OCI-LY3 (cell line): ENCODE measurements around the gene ATG4C.

Source experiments
- H2AFZ ChIP-seq: fragments of 200-600, 300-600 bp; shearing (Covaris generic); 2 replicates; pipeline ENCODE4 v1.6.0; 2014; ENCODE audit warnings: antibody characterized with exemption, low read depth, low read length
- H3K27ac ChIP-seq: fragments of 200-600, 300-600 bp; sonication (generic); 2 replicates; pipeline ENCODE4 v1.5.1; 2014; ENCODE audit warnings: mild to moderate bottlenecking, low read length, moderate library complexity, mixed read lengths
- H3K27me3 ChIP-seq: fragments of 200-600, 300-600 bp; sonication (generic); 2 replicates; pipeline ENCODE4 v1.6.1; 2014; ENCODE audit warnings: low read depth, low read length, mixed read lengths
- H3K36me3 ChIP-seq: fragments of 200-600, 300-600 bp; sonication (generic); replicated peaks from 2 replicates; pipeline ENCODE3; 2014; ENCODE audit warnings: low read depth, low read length, mixed read lengths
- H3K4me1 ChIP-seq: fragments of 300-600, 200-600 bp; sonication (generic); 2 replicates; pipeline ENCODE4 v1.6.1; 2014; ENCODE audit warnings: low read length, mixed read lengths
- H3K4me2 ChIP-seq: fragments of 200-600, 300-600 bp; sonication (generic); 2 replicates; pipeline ENCODE4 v1.6.1; 2014; ENCODE audit warnings: low read length, mixed read lengths
- H3K4me3 ChIP-seq: fragments of 300-600, 200-600 bp; sonication (generic); 2 replicates; pipeline ENCODE4 v1.5.1; 2014; ENCODE audit warnings: antibody characterized with exemption, mild to moderate bottlenecking, low read length, moderate library complexity
- H3K79me2 ChIP-seq: fragments of 300-600, 200-600 bp; shearing (Covaris generic); 2 replicates; pipeline ENCODE4 v1.6.1; 2014; ENCODE audit warnings: mild to moderate bottlenecking, low read length, mixed read lengths
- H3K9ac ChIP-seq: fragments of 300-600, 200-600 bp; shearing (Covaris generic); 2 replicates; pipeline ENCODE4 v1.6.0; 2014; ENCODE audit warnings: mild to moderate bottlenecking, low read length, moderate library complexity
- H3K9me3 ChIP-seq: fragments of 200-600, 300-600 bp; shearing (Covaris generic); 2 replicates; pipeline ENCODE4 v1.6.1; 2014; ENCODE audit warnings: low read length, mixed read lengths; ENCODE audit not compliant: insufficient read depth
- H4K20me1 ChIP-seq: fragments of 200-600, 300-600 bp; sonication (generic); 2 replicates; pipeline ENCODE4 v1.6.1; 2016; ENCODE audit warnings: low read length, mixed read lengths; ENCODE audit not compliant: insufficient read depth
- EZH2phosphoT487 ChIP-seq: fragments of 200-600 bp; shearing (Covaris generic); IDR thresholded peaks from 2 replicates; pipeline ENCODE4 v1.6.1; 2018; ENCODE audit warnings: antibody characterized with exemption, mixed run types, low read depth
- TF ChIP-seq, protein P1 (sequence below): fragments of 200-600, 300-600 bp; sonication (generic); IDR thresholded peaks from 2 replicates; pipeline ENCODE4 v1.5.1; 2014; ENCODE audit warnings: antibody characterized with exemption, low read length, low read depth

Gene ATG4C

DNA sequence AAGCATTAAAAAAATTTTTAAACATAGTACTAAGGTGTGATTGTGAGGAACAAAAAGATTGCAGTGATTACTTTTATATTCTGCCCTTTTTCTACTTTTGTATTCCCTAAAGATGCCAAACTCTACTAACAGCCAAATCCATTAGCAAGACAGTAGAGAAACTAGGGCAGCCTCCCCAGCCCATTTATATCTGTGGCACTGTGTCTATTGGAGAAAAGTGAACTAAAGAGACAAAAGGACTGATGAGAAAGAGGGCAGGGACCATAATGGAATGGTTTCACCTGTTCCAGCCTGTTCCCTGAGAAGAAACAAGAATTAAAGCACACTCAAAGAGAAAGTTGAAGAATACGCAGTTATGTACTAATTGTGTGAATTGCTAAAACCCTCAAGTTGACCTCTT, 56.6 kb downstream of the ATG4C start:
- H3K79me2 ChIP-seq, result no peaks in the 10 kb centered on the region
- H3K4me1 ChIP-seq, result peaks cover 6% of the 10 kb centered on the region
- H3K27me3 ChIP-seq, result no peaks in the 10 kb centered on the region
- H4K20me1 ChIP-seq, result no peaks in the 10 kb centered on the region
- no peaks in the 10 kb centered on the region for H3K9me3 ChIP-seq
- H2AFZ ChIP-seq, result no peak overlapping the region
- no peak overlapping the region for H3K4me2 ChIP-seq
- H3K9ac ChIP-seq, result no peak overlapping the region
- no peaks in the 10 kb centered on the region for H3K36me3 ChIP-seq
- H3K27ac ChIP-seq, result no peak overlapping the region
- H3K4me3 ChIP-seq, result no peak overlapping the region
- TF ChIP-seq, protein P1, sequence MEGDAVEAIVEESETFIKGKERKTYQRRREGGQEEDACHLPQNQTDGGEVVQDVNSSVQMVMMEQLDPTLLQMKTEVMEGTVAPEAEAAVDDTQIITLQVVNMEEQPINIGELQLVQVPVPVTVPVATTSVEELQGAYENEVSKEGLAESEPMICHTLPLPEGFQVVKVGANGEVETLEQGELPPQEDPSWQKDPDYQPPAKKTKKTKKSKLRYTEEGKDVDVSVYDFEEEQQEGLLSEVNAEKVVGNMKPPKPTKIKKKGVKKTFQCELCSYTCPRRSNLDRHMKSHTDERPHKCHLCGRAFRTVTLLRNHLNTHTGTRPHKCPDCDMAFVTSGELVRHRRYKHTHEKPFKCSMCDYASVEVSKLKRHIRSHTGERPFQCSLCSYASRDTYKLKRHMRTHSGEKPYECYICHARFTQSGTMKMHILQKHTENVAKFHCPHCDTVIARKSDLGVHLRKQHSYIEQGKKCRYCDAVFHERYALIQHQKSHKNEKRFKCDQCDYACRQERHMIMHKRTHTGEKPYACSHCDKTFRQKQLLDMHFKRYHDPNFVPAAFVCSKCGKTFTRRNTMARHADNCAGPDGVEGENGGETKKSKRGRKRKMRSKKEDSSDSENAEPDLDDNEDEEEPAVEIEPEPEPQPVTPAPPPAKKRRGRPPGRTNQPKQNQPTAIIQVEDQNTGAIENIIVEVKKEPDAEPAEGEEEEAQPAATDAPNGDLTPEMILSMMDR, result no peak
- no peak for TF ChIP-seq EZH2phosphoT487

DNA sequence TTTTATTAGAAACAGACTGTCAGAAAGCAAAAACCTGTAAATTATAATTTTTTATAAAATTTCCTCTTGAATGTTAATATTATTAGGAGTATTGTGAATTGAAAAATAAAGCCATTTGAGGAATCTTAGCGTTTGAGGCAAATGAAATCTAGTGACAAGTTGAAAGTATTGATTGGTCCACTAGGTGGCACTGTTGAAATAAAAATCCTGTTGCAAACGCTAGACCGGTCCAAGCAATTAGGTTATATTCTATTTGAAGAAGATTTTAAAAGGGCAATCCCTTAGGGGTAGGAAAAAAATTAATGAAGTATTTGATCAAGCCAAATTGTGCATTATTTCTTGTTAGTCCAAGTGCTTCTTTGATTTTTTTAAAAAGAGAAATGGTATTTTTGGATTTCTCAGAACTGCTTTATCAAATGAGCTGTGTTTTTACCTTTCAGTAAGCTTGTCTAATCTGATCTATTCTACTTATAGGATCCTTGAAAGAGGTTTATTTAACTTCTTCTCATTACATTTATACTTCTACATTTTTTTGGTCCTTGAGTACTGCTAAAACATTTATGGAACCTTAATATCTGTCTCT, 57.7 kb downstream of the ATG4C start:
- H3K4me1 ChIP-seq, result peaks cover 3% of the 10 kb centered on the region

DNA sequence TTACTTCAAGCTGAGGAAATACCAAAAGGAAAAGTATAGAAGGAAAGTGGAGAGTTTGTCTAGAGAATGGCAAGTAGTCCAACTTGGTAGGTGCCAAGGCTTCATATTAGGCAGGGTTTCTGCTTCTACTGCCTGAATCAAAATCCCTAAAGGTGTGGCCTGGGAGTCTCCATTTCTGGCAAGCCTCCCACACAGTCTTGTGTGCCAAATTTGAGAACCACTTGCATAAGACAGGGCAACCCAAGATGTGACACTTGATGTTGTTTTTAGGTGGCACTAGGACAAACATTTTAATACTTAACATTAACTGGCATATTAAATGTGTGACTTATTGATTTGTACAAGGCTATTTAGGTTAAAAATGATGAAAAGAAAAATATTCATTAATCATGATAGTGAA, 60.1 kb downstream of the ATG4C start:
- Histone ChIP-seq H3K27ac (no peak overlapping the region), H3K27me3 (no peaks in the 10 kb centered on the region), H3K9ac (no peak overlapping the region)

More for the DNA sequence above, 57.7 kb downstream of the ATG4C start:
- Histone ChIP-seq H3K4me3 (no peak overlapping the region), H2AFZ (no peak overlapping the region), H3K4me2 (no peak overlapping the region), H3K36me3 (no peaks in the 10 kb centered on the region), H3K27ac (no peak overlapping the region), H3K79me2 (no peaks in the 10 kb centered on the region), H4K20me1 (no peaks in the 10 kb centered on the region), H3K9me3 (no peaks in the 10 kb centered on the region), H3K9ac (no peak overlapping the region), H3K27me3 (no peaks in the 10 kb centered on the region)
- TF ChIP-seq, protein P1, result peak; percentile 55
- no peak for TF ChIP-seq EZH2phosphoT487

DNA sequence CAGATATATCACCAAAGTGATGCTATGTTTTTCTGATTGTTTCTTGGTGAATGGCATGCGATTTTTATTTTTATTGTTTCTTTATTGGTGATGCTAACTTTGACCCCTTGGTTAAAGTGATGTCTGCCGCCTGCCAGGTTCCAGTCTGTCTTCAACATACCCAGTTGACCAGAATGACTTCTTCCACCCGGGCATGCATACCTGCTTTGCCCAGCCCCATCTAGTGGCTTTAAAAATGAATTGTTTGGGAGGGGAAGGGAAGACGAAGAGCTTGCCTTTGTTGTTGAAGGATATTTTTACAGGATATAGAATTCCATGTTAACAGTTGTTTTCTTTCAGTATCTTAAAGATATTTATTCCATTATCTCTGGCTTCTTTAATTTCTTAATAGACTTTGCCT, 65.1 kb downstream of the ATG4C start:
- Histone ChIP-seq H4K20me1 (no peaks in the 10 kb centered on the region), H3K36me3 (no peaks in the 10 kb centered on the region), H3K79me2 (no peaks in the 10 kb centered on the region), H3K9me3 (no peaks in the 10 kb centered on the region), H3K9ac (no peak overlapping the region), H3K4me3 (no peak overlapping the region), H3K4me2 (no peak overlapping the region), H2AFZ (no peak overlapping the region), H3K27me3 (no peaks in the 10 kb centered on the region), H3K27ac (no peak overlapping the region), H3K4me1 (no peaks in the 10 kb centered on the region)
- TF ChIP-seq EZH2phosphoT487, result no peak
- TF ChIP-seq, protein P1, result peak; percentile 42

More for the DNA sequence above, 60.1 kb downstream of the ATG4C start:
- Histone ChIP-seq H2AFZ (no peak overlapping the region), H4K20me1 (no peaks in the 10 kb centered on the region), H3K4me3 (no peak overlapping the region), H3K36me3 (no peaks in the 10 kb centered on the region), H3K9me3 (no peaks in the 10 kb centered on the region), H3K4me1 (no peaks in the 10 kb centered on the region), H3K79me2 (no peaks in the 10 kb centered on the region), H3K4me2 (no peak overlapping the region)
- TF ChIP-seq, protein P1, result no peak
- TF ChIP-seq EZH2phosphoT487, result no peak
